Measurements from ENCODE around the gene KREMEN1. TPM values are rescaled to one million over a fixed set of nuclear protein-coding genes. Genes with fewer than 3 reads are reported as not detected.
A peak's percentile ranks its signal among the peaks of the same experiment; 100 is the strongest.

The KREMEN1 gene
- total and polyA plus RNA-seq, 4 experiments from 2014 or later: not detected

GRCh38 chr22:29167032-29167911 is 94.4 kb downstream of the KREMEN1 start:
- DNase-seq: peak; percentile 26 to 57 (median 29)
- H3K9me3 Mint-ChIP-seq: peaks cover 0 to 5% (median 0%) of the 10 kb centered on the region in 8 donors
- peak overlapping the region; percentile 57 to 77 (median 72) for H3K4me3 Mint-ChIP-seq
- H3K27me3 ChIP-seq (ENCODE audit: insufficient read depth, low read length): no peaks in the 10 kb centered on the region
- H3K4me3 ChIP-seq (ENCODE audit: low read length in 2 of 2): peak overlapping the region; percentile 11 to 15
- peaks cover 14 to 23% (median 18%) of the 10 kb centered on the region in 4 donors for H3K4me1 Mint-ChIP-seq
- H3K27me3 Mint-ChIP-seq: peaks cover 3 to 6% of the 10 kb centered on the region in 2 donors
- ChIA-PET POLR2A (ENCODE audit: partially characterized antibody) (no interaction called here), CTCF (ENCODE audit: partially characterized antibody) (interaction anchor here (1.1 kb wide), 1 partner anchor 13 kb away, joined by 3 read pairs; no protein-coding TSS in a partner anchor)
- H3K9me3 ChIP-seq (ENCODE audit: control insufficient read depth in 1 of 2, low read length in 2 of 2): no peaks in the 10 kb centered on the region
- H3K36me3 Mint-ChIP-seq: no peaks in the 10 kb centered on the region
- peak overlapping the region in 5 of 7 donors; percentile 27 to 70 (median 37) for H3K27ac Mint-ChIP-seq
- intact Hi-C loops (cut with micrococcal nuclease): no loop called here
- H3K36me3 ChIP-seq (ENCODE audit: insufficient read depth, low read length): no peaks in the 10 kb centered on the region
- H3K4me1 ChIP-seq (ENCODE audit: insufficient read depth, low read length): peaks cover 13% of the 10 kb centered on the region
- H3K27ac ChIP-seq (ENCODE audit: low read depth, low read length): no peak overlapping the region

GRCh38 chr22:29171721-29172120 is 98.9 kb downstream of the KREMEN1 start:
- no peaks in the 10 kb centered on the region for H3K27me3 ChIP-seq (ENCODE audit: insufficient read depth, low read length)
- intact Hi-C loops (cut with micrococcal nuclease): no loop called here
- ChIA-PET POLR2A (ENCODE audit: partially characterized antibody) (no interaction called here), CTCF (ENCODE audit: partially characterized antibody) (no interaction called here)
- H3K4me1 ChIP-seq (ENCODE audit: insufficient read depth, low read length): peaks cover 12% of the 10 kb centered on the region
- peaks cover 11 to 17% (median 11%) of the 10 kb centered on the region in 4 donors for H3K4me1 Mint-ChIP-seq
- no peak overlapping the region for H3K4me3 ChIP-seq (ENCODE audit: low read length in 2 of 2)
- peaks cover 3% of the 10 kb centered on the region in 2 donors for H3K27me3 Mint-ChIP-seq
- peaks cover 2 to 39% (median 20%) of the 10 kb centered on the region in 8 donors for H3K9me3 Mint-ChIP-seq
- H3K4me3 Mint-ChIP-seq: no peak overlapping the region
- no peaks in the 10 kb centered on the region for H3K36me3 ChIP-seq (ENCODE audit: insufficient read depth, low read length)
- H3K27ac Mint-ChIP-seq: no peak overlapping the region
- peaks cover 3 to 7% of the 10 kb centered on the region in 2 donors for H3K36me3 Mint-ChIP-seq
- peaks cover 0 to 6% of the 10 kb centered on the region in 2 donors for H3K9me3 ChIP-seq (ENCODE audit: control insufficient read depth in 1 of 2, low read length in 2 of 2)
- DNase-seq: no peak
- no peak overlapping the region for H3K27ac ChIP-seq (ENCODE audit: low read depth, low read length)

- intact Hi-C loops (cut with micrococcal nuclease): no loop called here
- H3K27ac Mint-ChIP-seq: no peak overlapping the region
- ChIA-PET CTCF (ENCODE audit: partially characterized antibody) (no interaction called here), POLR2A (ENCODE audit: partially characterized antibody) (no interaction called here)
- Histone ChIP-seq H3K27me3 (ENCODE audit: insufficient read depth, low read length) (no peaks in the 10 kb centered on the region), H3K9me3 (ENCODE audit: control insufficient read depth in 1 of 2, low read length in 2 of 2) (peaks cover 0 to 6% of the 10 kb centered on the region in 2 donors), H3K4me3 (ENCODE audit: low read length in 2 of 2) (no peak overlapping the region), H3K4me1 (ENCODE audit: insufficient read depth, low read length) (peaks cover 7% of the 10 kb centered on the region), H3K27ac (ENCODE audit: low read depth, low read length) (no peak overlapping the region), H3K36me3 (ENCODE audit: insufficient read depth, low read length) (no peaks in the 10 kb centered on the region)
- DNase-seq: no peak
- H3K4me3 Mint-ChIP-seq: no peak overlapping the region
- peaks cover 3 to 7% of the 10 kb centered on the region in 2 donors for H3K36me3 Mint-ChIP-seq
- peaks cover 2 to 39% (median 20%) of the 10 kb centered on the region in 8 donors for H3K9me3 Mint-ChIP-seq
- H3K4me1 Mint-ChIP-seq: peaks cover 6 to 12% (median 6%) of the 10 kb centered on the region in 4 donors
- peaks cover 3 to 4% of the 10 kb centered on the region in 2 donors for H3K27me3 Mint-ChIP-seq
Measured at GRCh38 chr22:29172216-29172615, 99.4 kb downstream of the KREMEN1 start.

GRCh38 chr22:29175312-29175835 is 102.5 kb downstream of the KREMEN1 start:
- no peak overlapping the region for H3K4me3 ChIP-seq (ENCODE audit: low read length in 2 of 2)
- intact Hi-C loops (cut with micrococcal nuclease): no loop called here
- peaks cover 2 to 39% (median 20%) of the 10 kb centered on the region in 8 donors for H3K9me3 Mint-ChIP-seq
- peaks cover 0 to 6% of the 10 kb centered on the region in 2 donors for H3K9me3 ChIP-seq (ENCODE audit: control insufficient read depth in 1 of 2, low read length in 2 of 2)
- H3K4me1 ChIP-seq (ENCODE audit: insufficient read depth, low read length): no peaks in the 10 kb centered on the region
- H3K36me3 Mint-ChIP-seq: peaks cover 3 to 7% of the 10 kb centered on the region in 2 donors
- POLR2A ChIA-PET (ENCODE audit: partially characterized antibody): no interaction called here
- no peak overlapping the region for H3K4me3 Mint-ChIP-seq
- no peaks in the 10 kb centered on the region for H3K27me3 ChIP-seq (ENCODE audit: insufficient read depth, low read length)
- peaks cover 0 to 4% (median 0%) of the 10 kb centered on the region in 4 donors for H3K4me1 Mint-ChIP-seq
- H3K27ac Mint-ChIP-seq: no peak overlapping the region
- no peak overlapping the region for H3K27ac ChIP-seq (ENCODE audit: low read depth, low read length)
- H3K27me3 Mint-ChIP-seq: peaks cover 4% of the 10 kb centered on the region in 2 donors
- no peaks in the 10 kb centered on the region for H3K36me3 ChIP-seq (ENCODE audit: insufficient read depth, low read length)
- no peak for DNase-seq
- CTCF ChIA-PET (ENCODE audit: partially characterized antibody): no interaction called here

GRCh38 chr22:29183971-29184848 is 111.4 kb downstream of the KREMEN1 start:
- H3K27ac Mint-ChIP-seq: peak overlapping the region in 1 of 7 donors; percentile 37
- no peak overlapping the region for H3K4me3 Mint-ChIP-seq

GRCh38 chr22:29184849-29185490 is 112.1 kb downstream of the KREMEN1 start:
- Mint-ChIP-seq H3K9me3 (no peaks in the 10 kb centered on the region), H3K27ac (no peak overlapping the region), H3K27me3 (peaks cover 3% of the 10 kb centered on the region in 2 donors), H3K36me3 (no peaks in the 10 kb centered on the region), H3K4me1 (no peaks in the 10 kb centered on the region), H3K4me3 (no peak overlapping the region)
- no peak overlapping the region for H3K4me3 ChIP-seq (ENCODE audit: low read length in 2 of 2)
- H3K9me3 ChIP-seq (ENCODE audit: control insufficient read depth in 1 of 2, low read length in 2 of 2): no peaks in the 10 kb centered on the region
- POLR2A ChIA-PET (ENCODE audit: partially characterized antibody): no interaction called here
- no peak for DNase-seq
- intact Hi-C loops (cut with micrococcal nuclease): no loop called here
- no peaks in the 10 kb centered on the region for H3K36me3 ChIP-seq (ENCODE audit: insufficient read depth, low read length)
- no peaks in the 10 kb centered on the region for H3K4me1 ChIP-seq (ENCODE audit: insufficient read depth, low read length)
- no peaks in the 10 kb centered on the region for H3K27me3 ChIP-seq (ENCODE audit: insufficient read depth, low read length)
- H3K27ac ChIP-seq (ENCODE audit: low read depth, low read length): no peak overlapping the region
- CTCF ChIA-PET (ENCODE audit: partially characterized antibody): interaction anchor here (1.4 kb wide), 1 partner anchor 8 kb away, joined by 4 read pairs; no protein-coding TSS in a partner anchor

More at GRCh38 chr22:29183971-29184848, 111.4 kb downstream of the KREMEN1 start:
- Mint-ChIP-seq H3K27me3 (peaks cover 3% of the 10 kb centered on the region in 2 donors), H3K9me3 (no peaks in the 10 kb centered on the region), H3K4me1 (no peaks in the 10 kb centered on the region), H3K36me3 (no peaks in the 10 kb centered on the region)
- no peak for DNase-seq
- Histone ChIP-seq H3K27me3 (ENCODE audit: insufficient read depth, low read length) (no peaks in the 10 kb centered on the region), H3K9me3 (ENCODE audit: control insufficient read depth in 1 of 2, low read length in 2 of 2) (no peaks in the 10 kb centered on the region), H3K36me3 (ENCODE audit: insufficient read depth, low read length) (no peaks in the 10 kb centered on the region), H3K4me1 (ENCODE audit: insufficient read depth, low read length) (no peaks in the 10 kb centered on the region), H3K27ac (ENCODE audit: low read depth, low read length) (no peak overlapping the region), H3K4me3 (ENCODE audit: low read length in 2 of 2) (no peak overlapping the region)
- intact Hi-C loops (cut with micrococcal nuclease): no loop called here
- ChIA-PET POLR2A (ENCODE audit: partially characterized antibody) (no interaction called here), CTCF (ENCODE audit: partially characterized antibody) (interaction anchor here (0.7 to 1.4 kb wide), 2 partner anchors 8 to 95 kb away, joined by 3 to 4 read pairs; no protein-coding TSS in a partner anchor)
